Kasumi-1 (cell line): ENCODE data around the gene NCR2.
A peak's percentile ranks its signal among the peaks of the same experiment; 100 is the strongest.

Source experiments
- DNase-seq, 2 experiments: peaks; one replicate each; lab custom pipeline; 2025; lab: John Stamatoyannopoulos, UW

NCR2 gene

GRCh38 chr6:41331401-41332150 lies 3.8 kb upstream of the NCR2 start:
- no peak for DNase-seq

GRCh38 chr6:41332241-41332640 lies 3.2 kb upstream of the NCR2 start:
- DNase-seq, result no peak

- no peak for DNase-seq
These were observed 2.3 kb upstream of the NCR2 start for GRCh38 chr6:41332842-41333736.

GRCh38 chr6:41334482-41335040 lies 847 bp upstream of the NCR2 start:
- DNase-seq, result peak; percentile 17 to 23

GRCh38 chr6:41335943-41336342 lies 535 bp downstream of the NCR2 start:
- DNase-seq, result no peak

GRCh38 chr6:41336824-41337223 lies 1.4 kb downstream of the NCR2 start:
- DNase-seq, result no peak

GRCh38 chr6:41337709-41338108 lies 2.3 kb downstream of the NCR2 start:
- no peak for DNase-seq

- DNase-seq, result no peak
These were observed 3.3 kb downstream of the NCR2 start for GRCh38 chr6:41338659-41339058.

GRCh38 chr6:41341580-41341979 lies 6.2 kb downstream of the NCR2 start:
- DNase-seq, result no peak

- DNase-seq, result no peak
These were observed 6.8 kb downstream of the NCR2 start for GRCh38 chr6:41342241-41342640.

- DNase-seq, result no peak
These were observed 8.3 kb downstream of the NCR2 start for GRCh38 chr6:41343641-41344187.

- DNase-seq, result no peak
These were observed 9.5 kb downstream of the NCR2 start for GRCh38 chr6:41344876-41345275.

- no peak for DNase-seq
These were observed 10.5 kb downstream of the NCR2 start for GRCh38 chr6:41345901-41346300.

GRCh38 chr6:41346441-41346840 lies 11.0 kb downstream of the NCR2 start:
- no peak for DNase-seq

GRCh38 chr6:41347378-41348050 lies 12.1 kb downstream of the NCR2 start:
- no peak for DNase-seq

GRCh38 chr6:41348934-41349333 lies 13.5 kb downstream of the NCR2 start:
- DNase-seq, result no peak

- DNase-seq, result no peak
These were observed 17.0 kb downstream of the NCR2 start for GRCh38 chr6:41352396-41352795.

- no peak for DNase-seq
These were observed 17.5 kb downstream of the NCR2 start for GRCh38 chr6:41352907-41353306.

GRCh38 chr6:41353333-41353732 lies 17.9 kb downstream of the NCR2 start:
- DNase-seq, result no peak

- DNase-seq, result no peak
These were observed 20.5 kb downstream of the NCR2 start for GRCh38 chr6:41355952-41356351.

GRCh38 chr6:41356825-41357224 lies 21.4 kb downstream of the NCR2 start:
- DNase-seq, result no peak

- no peak for DNase-seq
These were observed 23.1 kb downstream of the NCR2 start for GRCh38 chr6:41358503-41358902.
